Endometrium (tissue), 2 donors: ENCODE measurements around the gene LARP6.
"Not testable (repeated sequence)": the region's sequence is repeated elsewhere in the genome, so short reads cannot be mapped to it uniquely, and the experiment has no call there.

Experiments
- FAIRE-seq: peaks from 2 replicates; lab custom pipeline; 2012; peaks lifted over from hg19 to GRCh38; lab: Jason Lieb, UNC
- donor health status: control.
- donor health status: control.

The LARP6 gene

DNA sequence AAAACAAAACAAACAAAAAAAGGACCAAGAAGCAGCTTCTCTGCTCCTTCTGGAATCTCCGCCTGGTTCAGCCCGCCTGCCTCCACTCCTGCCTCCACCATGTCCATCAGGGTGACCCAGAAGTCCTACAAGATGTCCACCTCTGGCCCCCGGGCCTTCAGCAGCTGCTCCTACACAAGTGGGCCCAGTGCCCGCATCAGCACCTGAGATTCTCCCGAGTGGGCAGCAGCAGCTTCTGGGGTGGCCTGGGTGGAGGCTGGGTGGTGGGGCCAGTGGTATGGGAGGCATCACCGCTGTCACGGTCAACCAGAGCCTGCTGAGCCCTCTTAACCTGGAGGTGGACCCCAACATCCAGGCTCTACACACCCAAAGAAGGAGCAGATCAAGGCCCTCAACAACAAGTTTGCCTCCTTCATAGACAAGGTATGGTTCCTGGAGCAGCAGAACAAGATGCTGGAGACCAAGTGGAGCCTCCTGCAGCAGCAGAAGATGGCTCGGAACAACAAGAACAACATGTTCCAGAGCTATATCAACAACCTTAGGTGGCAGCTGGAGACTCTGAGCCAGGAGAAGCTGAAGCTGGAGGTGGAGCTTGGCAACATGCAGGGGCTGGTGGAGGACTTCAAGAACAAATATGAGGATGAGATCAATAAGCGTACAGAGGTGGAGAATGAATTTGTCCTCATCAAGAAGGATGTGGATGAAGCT is 4.8 kb upstream of the LARP6 start:
- FAIRE-seq = not testable (repeated sequence)

DNA sequence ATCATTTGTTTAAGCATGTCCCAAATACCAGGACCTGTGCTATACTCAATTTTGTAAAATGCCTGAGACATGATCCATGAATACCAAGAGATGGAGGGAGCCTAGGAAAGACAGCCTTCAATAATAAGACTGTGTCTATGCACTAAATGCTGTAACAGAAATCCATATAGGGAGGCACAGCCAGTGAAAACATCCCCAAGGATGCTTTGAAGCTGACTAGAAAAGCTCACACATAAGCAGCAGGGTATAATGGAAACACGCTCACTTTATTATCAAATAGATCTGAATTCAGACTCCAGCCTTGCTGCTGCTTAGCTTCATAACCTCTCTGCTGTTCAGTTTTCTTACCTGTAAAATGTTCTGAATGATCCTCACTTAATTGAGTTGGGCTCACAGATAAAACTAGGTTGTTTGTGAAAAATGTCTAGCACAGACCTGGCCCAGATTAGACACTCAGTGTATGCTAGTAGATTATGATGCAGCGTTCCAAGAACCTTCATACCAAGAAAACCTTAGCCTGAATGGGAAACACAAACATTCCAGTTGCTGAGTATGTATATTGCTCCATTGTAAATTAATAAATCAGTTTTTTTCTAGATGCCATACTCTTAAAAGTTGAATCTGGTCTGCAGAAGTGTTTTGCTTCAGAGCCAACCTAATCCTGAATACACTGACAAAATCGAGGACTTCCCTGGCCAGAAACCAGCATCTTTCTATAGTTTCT is 3.8 kb upstream of the LARP6 start:
- FAIRE-seq = no peak

DNA sequence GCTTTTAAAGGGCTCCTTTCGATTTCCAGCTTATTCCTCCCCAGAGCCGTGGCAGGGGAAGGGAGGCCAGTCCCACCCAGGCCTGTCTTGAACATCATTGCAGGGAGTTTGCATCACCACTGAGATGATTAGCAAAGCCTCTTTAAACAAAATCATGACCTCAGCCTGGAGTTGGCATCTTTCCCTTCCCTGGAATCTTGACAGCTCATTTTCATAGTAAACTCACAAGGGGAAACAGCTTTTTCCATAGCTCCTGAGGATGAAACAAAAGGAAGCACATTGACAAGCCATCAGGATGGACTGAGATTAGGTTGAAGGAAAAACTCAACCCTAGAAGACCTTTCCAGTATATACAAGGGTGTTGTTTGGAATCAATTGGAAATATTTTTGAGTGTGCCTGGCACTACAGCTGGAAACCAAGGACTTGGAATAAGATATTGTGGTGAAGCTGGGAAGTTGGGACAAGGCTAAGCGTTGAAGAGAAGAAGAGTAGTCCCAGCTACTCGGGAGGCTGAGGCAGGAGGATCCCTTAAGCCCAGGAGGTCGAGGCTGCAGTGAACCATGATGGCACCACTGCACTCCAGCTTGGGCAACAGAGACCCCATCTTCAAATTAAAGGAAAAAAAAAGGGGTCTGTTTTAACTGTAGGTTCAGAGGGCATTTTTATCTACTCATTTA is 3.1 kb upstream of the LARP6 start:
- FAIRE-seq = no peak

DNA sequence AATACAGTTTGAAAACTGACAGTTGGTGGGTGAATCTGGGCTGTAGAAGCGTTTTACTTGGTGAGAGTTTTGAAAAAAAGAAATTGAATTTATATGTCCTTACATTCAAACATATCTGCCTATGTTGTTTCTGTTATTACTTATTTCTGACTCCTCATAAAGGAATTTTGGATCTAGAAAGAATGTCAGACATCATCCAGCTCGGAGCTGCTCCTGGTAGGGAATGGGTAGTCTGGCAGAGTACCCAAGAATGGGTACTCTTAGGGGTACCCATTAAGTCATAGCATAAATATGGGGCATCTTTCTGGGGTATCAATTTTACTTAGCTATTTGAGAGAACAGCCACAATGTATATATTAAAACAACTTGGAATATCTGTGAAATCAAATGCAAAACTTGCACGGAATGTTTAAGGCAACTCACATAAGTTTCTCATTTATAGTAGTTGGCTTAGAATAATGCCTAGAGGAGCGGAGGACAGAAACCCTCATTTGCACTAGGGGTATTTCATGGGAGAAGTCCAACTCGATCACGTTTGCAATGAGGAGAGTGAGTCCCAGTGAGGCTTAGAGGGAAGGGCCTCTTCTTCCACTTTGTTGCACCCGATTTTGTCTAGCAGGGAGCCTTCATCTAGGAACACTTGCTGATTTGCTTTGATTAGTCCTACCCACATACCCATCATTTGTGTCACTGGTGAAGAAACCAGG is 2.4 kb upstream of the LARP6 start:
- no peak for FAIRE-seq

DNA sequence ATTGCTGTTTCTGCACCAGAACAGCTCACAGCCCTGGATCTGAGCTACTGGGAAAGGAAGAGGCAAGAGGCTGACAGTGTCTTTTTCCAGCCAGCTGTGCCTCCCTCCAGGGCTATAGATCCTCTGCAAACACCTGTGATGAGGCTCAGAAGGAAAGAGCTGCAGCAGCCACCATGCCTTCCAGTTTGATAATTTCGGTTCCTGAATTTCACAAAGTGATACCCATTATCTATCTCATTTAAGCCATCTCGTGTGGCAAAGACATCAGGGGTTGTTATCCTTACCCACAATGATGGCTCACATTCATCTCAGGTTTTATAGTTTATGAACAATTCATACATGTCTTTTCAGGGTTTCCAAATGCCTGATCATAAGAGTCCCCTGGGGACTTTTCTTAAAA is 1.8 kb upstream of the LARP6 start:
- no peak for FAIRE-seq

DNA sequence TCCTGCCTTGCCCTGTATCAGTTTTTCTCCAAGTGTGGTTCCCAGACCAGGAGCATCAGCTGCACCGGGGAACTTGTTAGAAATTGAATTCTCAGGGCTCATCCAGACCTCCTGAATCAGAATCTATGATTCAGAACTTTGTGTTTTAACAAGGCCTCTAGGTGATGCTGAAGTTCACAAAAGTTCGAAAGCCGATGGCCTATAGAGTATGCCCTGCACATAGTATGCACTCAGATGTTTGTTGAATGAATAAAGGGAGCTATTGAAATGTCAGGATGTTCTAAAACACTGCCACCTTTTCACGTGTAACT is 664 bp upstream of the LARP6 start:
- no peak for FAIRE-seq

DNA sequence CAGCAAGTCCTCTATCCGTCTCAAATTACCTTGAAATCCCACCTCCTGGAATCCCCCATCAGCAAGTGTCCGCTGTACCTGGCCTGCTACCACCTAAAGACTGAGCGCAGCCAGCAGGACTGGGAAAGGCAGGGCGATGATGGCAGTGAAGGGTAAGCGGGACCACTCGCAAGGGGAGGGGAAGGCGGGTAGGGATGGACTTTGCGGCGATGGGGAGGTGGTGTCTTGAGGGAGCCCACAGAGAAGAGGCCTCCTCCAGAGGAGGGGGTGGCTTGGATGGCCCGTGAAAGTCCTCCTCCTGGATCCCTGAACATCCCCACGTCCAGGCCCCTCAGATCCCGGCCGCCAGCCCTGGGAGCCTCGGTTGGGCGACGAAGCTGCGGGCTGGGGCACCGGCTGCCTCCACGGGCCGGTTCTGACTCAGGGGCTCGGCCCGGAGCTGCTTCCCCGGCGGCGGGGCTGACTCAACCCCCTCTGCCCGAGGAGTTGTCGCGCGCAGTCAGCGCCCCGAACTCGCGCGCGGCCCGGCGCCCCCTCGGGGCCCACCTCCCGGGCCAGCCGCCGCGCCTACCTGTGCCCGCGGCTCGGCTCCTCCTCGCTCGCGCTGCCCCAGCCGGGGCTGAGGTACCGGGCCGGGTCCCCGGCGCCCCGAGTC is 512 bp downstream of the LARP6 start:
- FAIRE-seq = no peak

DNA sequence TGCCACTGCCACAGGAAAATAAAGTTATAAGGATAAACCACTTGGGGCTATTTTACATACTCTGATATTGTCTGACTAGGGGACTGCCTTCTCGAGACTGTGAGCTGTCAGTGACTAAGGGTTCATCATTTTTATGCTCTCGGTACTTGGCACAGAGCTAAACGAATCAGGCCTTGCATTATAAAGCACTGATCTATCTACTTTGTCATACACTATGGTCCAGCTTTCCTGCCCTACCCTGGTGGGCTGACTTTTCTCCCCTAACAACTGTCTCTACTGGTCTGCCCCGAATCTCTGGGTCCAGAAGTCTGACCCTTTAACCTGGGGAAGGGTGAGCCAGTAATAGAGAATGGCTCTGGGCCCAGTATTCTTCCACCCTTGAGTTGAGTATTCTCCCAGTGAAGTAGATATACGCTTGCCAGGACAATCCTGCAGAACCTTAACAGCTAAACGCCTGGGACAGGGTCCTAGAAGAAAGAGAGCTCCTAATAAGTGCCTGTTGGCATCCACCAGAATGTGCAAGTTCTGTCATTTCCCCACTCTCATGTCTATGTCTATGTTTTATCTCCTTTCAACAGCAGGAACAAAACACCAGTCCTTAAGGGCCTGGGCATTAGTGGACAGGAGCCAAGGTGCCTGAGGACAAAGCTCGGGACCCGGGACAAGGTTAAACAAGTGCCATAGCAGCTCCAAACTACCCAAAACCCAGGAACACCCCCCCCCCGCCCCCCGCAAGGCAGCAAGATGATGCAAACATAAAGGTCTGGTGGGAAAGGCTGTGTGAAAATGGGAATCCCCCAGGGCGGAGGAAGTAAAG is 1.2 kb downstream of the LARP6 start:
- FAIRE-seq = no peak

DNA sequence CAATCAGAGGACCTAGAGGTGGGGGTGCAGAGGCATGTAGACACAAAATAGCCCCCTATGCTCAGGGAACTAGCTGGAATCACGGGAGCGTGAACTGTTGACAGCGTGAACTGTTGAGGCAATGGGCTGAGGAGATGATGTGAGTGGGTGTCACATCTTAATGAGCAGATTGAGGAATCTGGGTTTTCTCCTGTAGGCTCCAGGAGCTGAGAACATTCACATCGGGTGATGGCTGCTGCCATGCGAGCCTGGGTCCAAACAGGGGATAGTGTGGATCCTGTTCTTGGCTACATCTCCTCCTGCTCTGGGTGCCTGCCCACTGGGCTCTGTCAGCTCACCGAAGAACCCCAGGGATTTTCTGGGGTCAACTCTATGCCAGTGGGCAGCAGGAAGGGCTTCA is 2.1 kb downstream of the LARP6 start:
- no peak for FAIRE-seq

DNA sequence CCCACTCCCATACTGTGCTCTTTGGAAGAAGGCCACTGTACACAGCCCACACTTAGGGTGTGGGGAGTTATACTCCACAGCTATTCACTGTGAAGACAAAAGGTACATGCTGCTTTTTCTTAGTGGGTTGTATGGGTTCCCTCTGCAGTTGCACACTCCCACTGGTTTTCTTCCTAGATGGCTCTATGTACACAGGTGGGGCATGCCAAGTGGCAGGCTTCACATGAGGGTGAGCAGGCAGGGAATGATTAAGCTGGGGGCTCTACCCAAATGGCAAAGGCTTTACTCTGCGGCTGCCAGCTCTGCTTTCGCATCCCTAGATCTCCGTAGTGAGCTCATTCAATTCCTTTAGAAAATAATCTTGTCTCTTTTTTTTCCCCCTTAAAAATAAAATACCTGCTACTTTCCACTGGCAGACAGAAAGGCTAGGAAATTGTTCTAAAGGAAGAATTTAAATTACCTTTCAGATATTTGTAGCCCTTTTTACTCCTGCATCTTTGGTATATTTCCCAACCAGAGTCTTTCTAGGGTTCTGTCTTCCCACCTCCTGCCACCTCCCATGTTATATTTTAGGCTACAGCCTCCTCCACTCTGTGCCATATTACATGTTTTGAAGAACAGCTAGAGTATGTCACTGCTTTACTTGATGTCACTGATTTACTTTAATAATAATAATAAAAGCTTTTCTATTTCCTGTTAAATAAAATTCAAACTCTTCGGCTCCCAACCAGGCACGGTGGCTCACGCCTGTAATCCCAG is 8.2 kb downstream of the LARP6 start:
- FAIRE-seq = no peak

DNA sequence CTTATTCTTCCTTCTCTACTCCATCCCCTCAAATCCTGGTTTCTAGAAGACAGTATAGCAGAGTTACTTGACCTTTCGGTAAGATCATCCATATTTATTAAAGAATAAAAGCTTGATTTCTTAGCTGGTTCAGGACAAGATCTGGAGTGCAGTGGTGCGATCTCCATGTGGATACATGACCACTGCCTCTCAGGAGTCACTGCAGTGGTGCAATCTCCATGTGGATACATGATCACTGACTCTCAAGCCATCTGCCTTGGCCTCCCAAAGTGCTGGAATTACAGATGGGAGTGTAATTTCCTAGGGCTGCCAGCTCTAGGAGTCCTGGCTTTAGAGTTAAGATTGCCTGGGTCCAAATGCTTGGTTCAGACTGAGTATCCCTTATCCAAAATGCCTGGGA is 16.5 kb downstream of the LARP6 start:
- FAIRE-seq = no peak

DNA sequence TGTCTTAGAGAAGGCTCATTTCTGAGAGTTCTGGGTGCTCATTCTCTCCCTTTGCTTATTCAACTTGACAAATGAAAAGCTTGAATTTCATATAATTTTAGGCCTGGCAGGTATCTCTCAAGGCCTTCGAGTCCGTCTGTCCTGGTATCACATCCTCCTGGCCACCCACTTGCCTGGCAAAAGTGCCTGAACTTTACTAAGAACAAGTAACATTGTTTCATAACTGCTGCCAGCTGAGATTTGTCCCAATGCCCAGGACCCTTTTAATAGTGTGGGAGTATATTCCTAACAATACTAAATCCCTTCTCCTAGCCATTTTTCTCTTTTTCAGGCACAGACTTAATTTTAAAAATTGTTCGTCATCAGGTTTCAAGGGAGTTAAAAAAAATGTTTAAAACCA is 18.1 kb downstream of the LARP6 start:
- no peak for FAIRE-seq

DNA sequence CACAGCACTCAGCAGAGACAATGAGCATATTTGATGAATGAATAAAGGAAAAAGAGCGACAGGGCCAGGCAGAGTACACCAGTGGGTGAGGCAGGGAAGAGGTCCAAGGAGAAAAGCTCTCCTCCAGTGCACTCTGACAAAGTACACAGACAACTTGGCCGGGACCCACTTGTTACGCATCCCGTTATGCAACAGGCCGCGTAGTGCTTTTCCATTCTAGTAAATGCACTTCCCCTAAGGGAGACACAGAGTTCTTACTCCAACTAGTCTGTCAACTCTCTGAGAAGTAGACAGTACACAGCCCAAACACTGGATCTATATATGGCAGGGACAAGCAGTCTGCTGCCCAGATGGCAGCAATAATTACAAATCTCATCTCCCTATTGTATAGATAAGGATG is 18.5 kb downstream of the LARP6 start:
- no peak for FAIRE-seq

DNA sequence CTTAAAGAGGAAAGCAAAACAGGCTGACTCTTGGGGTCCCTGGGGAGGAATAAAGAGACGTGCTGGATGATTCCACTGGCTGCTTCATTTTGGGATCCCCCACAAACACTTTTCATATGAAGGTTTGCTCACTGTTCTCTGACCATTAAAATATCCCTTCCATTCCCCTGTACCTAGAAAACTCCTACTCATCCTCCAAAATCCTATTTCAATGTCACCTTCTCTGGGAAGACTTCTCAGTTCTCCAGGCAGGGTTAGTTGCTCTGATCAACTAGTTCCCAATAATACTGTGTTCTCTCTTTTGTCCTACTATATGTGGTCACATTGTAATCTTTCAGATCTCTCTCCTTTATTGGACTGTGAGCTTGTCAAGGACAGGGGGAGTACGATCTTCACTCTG is 19.0 kb downstream of the LARP6 start:
- no peak for FAIRE-seq

DNA sequence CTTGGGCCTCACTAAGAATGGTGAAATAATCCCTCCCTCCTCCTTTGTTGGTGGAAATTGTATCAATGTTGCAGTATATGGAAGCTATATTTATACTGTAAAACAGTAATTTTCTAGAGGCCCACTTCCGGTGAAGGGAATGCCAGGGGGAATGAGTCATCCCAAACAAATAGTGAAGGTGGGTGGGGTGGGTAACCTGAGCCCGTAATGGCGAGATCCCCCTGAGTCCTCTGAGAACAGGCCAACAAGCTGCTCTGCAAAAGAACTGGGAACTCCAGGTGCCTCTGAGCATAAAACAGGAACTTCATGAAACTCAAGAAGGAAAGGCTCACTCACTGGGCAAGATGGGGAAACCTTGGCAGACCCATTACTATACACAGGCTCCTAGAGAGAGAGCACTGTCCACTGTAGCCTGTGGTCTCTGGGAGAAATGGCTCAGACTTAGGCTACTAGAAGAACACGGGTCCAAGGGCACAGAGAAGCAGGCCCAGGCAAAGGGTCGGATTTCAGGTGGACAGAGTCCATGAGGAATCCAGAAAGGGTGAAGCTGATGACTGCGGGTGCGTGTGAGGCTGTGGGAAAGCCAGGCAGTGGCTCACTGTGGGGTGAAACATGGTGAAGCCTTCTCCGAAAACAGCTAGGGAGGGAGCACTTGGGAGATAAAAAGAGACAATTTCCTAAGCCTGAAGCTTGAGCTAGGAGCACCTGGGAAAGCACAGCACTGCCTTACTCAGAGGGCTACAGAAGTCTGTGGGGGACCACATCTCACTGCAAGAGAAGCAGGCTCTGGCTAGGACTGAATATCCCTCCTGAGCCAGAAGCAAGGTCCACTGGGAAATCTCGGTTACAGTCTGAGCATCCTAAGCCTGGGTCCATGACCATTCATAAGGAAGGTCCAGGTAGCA is 19.8 kb downstream of the LARP6 start:
- no peak for FAIRE-seq

DNA sequence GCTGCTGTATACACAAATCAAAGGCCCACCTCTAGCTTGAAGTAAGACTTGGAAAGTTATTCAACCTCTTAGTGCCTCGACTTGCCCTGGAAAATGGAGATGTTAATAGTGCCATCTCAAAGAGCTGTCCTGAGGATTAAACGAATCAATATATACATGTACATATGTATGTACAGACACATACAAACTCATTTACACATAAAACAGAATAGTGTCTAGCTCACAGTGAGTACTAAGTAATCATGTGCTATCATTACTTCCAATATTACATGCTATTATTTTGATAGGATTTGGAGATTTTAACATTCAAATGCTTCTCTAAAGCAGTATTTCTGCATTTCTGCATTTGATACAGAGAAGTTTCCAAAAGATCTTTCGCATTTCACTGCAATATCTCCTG is 20.5 kb downstream of the LARP6 start:
- FAIRE-seq = no peak

DNA sequence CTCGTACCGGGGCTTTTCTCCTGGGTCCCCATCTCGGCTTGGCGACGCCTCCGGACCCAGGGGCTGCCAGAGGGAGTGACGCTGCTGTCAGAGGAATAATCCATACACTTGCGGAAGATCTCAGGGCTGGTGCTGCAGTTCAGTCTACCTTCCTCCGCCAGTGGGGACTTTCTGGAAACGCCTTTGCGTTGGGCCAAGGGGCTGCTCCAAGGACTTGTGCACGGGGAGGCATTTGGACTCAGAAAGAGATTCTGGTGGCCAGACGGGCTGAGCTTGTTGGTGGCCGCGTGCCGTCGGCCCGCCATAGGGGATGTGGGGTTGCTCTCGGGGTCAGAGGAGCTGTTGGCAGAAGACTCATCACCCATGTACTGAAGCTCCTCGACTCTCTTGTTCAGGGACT is 21.8 kb downstream of the LARP6 start:
- no peak for FAIRE-seq

DNA sequence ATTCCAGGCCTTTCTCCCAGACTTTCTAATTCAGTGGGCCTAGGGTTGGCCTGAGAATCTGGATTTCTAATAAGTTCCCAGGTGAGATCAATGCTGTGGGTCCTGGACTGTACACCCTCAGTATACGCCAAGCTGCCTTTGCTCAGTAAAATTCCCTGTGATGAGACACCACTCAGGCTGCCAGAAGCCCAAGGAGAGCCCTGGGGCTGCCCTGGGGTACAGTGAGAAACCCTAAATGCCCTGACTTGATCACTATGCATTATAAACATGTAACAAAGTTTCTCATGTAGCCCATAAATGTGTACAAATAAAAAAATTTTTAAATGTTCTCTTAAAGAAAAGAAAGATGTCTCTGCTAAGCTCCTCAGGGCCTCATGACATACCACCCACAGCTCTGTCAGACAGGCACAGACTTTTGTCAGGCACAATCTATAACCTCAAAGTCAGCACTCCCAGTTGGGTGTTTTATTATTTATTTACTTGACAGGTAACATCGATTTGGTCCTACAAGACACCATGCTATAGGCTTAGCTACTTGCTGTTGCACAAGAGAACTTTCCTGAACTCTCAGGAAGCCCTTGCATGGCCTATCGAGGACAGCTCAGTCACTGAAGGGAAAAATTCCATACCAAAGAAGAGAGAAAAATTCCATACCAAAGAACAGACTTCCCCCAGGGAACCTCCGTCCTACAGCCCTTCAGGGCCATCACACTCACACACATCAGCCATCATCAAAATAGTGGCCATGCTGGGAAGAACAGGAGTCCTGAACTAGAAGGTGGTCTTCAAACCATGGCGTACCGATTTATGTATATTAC is 22.7 kb downstream of the LARP6 start:
- no peak for FAIRE-seq

DNA sequence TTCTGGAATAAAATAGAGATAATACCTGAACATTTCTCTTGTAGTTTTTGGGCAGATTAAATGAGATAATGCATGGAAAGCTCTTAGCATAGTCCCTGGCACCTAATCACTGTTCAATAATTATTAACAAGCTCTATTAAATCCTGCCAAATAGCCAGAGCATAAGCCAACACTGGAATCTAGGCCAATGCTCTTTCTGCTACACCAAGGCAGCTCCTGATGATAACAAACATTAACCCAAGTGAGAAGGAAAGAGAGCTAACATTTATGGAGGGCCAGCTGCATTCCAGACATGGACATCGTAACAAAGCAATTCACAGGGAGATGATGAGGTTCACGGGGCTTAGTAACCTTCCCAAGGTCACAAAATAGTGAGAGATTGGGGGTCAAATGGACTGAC is 23.3 kb downstream of the LARP6 start:
- FAIRE-seq = no peak
